HT1080 (cell line): ENCODE data around the gene GATM. TPM values are rescaled to one million over a fixed set of nuclear protein-coding genes. Genes with fewer than 3 reads are reported as not detected.
"Not testable (repeated sequence)": the region's sequence is repeated elsewhere in the genome, so short reads cannot be mapped to it uniquely, and the experiment has no call there.

Source experiments
- DNase-seq: peaks from one replicate; pipeline ENCODE4 v3.0.0-alpha.2; 2015; ENCODE audit warnings: low read depth
- total RNA-seq: library from RNA; depleted of rRNA; stranded (reverse); fragments of >200 nt; shearing (Covaris generic); gene quantifications from 2 replicates; pipeline ENCODE4 v1.2.3, GENCODE V29; 2014

Gene GATM
- total RNA-seq, 1 experiment from 2014 or later: not detected

- no peak for DNase-seq
Measured at GRCh38 chr15:45391746-45392583, 13.6 kb upstream of the GATM start.

- DNase-seq: no peak
Measured at GRCh38 chr15:45389351-45389750, 11.0 kb upstream of the GATM start.

GRCh38 chr15:45387380-45388007, 9.2 kb upstream of the GATM start:
- DNase-seq: no peak

- DNase-seq: no peak
Measured at GRCh38 chr15:45386974-45387373, 8.6 kb upstream of the GATM start.

GRCh38 chr15:45386420-45386819, 8.1 kb upstream of the GATM start:
- DNase-seq: no peak

- no peak for DNase-seq
Measured at GRCh38 chr15:45385590-45385989, 7.2 kb upstream of the GATM start.

GRCh38 chr15:45384700-45385099, 6.4 kb upstream of the GATM start:
- DNase-seq: no peak

GRCh38 chr15:45378913-45379262, 544 bp upstream of the GATM start:
- no peak for DNase-seq

- DNase-seq: no peak
Measured at GRCh38 chr15:45377609-45378148, 665 bp downstream of the GATM start.

GRCh38 chr15:45376967-45377608, 1.3 kb downstream of the GATM start:
- no peak for DNase-seq

GRCh38 chr15:45376300-45376928, 1.9 kb downstream of the GATM start:
- DNase-seq: no peak

- no peak for DNase-seq
Measured at GRCh38 chr15:45375836-45376235, 2.5 kb downstream of the GATM start.

- no peak for DNase-seq
Measured at GRCh38 chr15:45373976-45374375, 4.4 kb downstream of the GATM start.

GRCh38 chr15:45372041-45372995, 6.0 kb downstream of the GATM start:
- DNase-seq: peak; percentile 68

- no peak for DNase-seq
Measured at GRCh38 chr15:45371546-45371945, 6.8 kb downstream of the GATM start.

GRCh38 chr15:45370042-45370441, 8.3 kb downstream of the GATM start:
- not testable (repeated sequence) for DNase-seq

- DNase-seq: not testable (repeated sequence)
Measured at GRCh38 chr15:45367222-45367621, 11.1 kb downstream of the GATM start.

GRCh38 chr15:45364271-45364670, 14.1 kb downstream of the GATM start:
- no peak for DNase-seq

- DNase-seq: no peak
Measured at GRCh38 chr15:45363801-45364200, 14.5 kb downstream of the GATM start.

GRCh38 chr15:45363334-45363733, 15.0 kb downstream of the GATM start:
- DNase-seq: no peak

- DNase-seq: no peak
Measured at GRCh38 chr15:45362419-45362818, 15.9 kb downstream of the GATM start.
